ENCODE data around the gene MYT1. TPM values are rescaled to one million over a fixed set of nuclear protein-coding genes. Genes with fewer than 3 reads are reported as not detected.

MYT1 gene
- total and polyA plus RNA-seq, 2 of the 8 experiments (the other 6 are each of a cell fraction or from before 2014, with no cell fraction given), result 0.63 to 2.0 TPM

DNA sequence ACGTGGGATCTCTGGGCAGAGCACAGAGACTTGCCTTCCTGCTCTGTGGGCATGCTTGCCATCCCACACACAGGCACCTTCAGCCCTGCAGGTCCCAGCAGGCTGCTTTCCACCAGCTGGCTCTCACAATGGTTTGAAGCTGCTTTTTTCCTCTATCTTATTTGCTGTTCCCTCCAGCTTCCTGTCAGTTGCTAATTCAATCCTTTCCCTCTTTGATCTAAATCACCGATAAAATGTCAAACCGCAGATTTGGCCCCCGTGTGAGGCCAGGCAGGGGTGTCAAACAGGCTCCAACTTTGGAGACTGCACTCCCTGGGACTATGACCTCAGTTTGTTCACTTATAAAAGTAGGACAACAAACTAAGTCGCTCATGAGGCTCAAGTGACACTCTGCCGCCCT, 50.7 kb downstream of the MYT1 start (continued):
- no peak for TF ChIP-seq PHF8 (conservative IDR thresholded peaks at IDR 0.05; ENCODE audit: low read depth, low read length)
- no peak for TF ChIP-seq POLR2AphosphoS5 (IDR thresholded peaks at IDR 0.05; ENCODE audit: low read depth, low read length)
- TF ChIP-seq RXRA (IDR thresholded peaks at IDR 0.05; ENCODE audit: insufficient read depth, low read depth, low read length), result no peak

Measured in H1 (cell line).